HFFc6 (cell line): ENCODE results near the gene TMEM11. TPM values are rescaled to one million over a fixed set of nuclear protein-coding genes. Genes with fewer than 3 reads are reported as not detected.
"Not testable (repeated sequence)": the region's sequence is repeated elsewhere in the genome, so short reads cannot be mapped to it uniquely, and the experiment has no call there.

Experiments
- DNase-seq: peaks from one replicate; pipeline ENCODE4 v3.0.0-alpha.2; 2018
- H3K27ac Mint-ChIP-seq: 2 replicates; pipeline ENCODE4 v1.8.0; 2020; ENCODE audit warnings: mild to moderate bottlenecking, mixed read lengths
- H3K27me3 Mint-ChIP-seq: 2 replicates; pipeline ENCODE4 v1.8.0; 2021; ENCODE audit warnings: mild to moderate bottlenecking, moderate library complexity, mixed read lengths; ENCODE audit not compliant: insufficient read depth
- H3K36me3 Mint-ChIP-seq: 2 replicates; pipeline ENCODE4 v1.8.0; 2021; ENCODE audit warnings: low read depth, mixed read lengths
- H3K4me1 Mint-ChIP-seq: 2 replicates; pipeline ENCODE4 v1.8.0; 2020; ENCODE audit warnings: low read depth, mixed read lengths
- H3K4me3 Mint-ChIP-seq: 2 replicates; pipeline ENCODE4 v1.8.0; 2020; ENCODE audit warnings: mild to moderate bottlenecking, moderate library complexity, mixed read lengths
- H3K9me3 Mint-ChIP-seq: 2 replicates; pipeline ENCODE4 v1.8.0; 2020; ENCODE audit warnings: mild to moderate bottlenecking, mixed read lengths
- total RNA-seq, 6 experiments: library from RNA; stranded (reverse); fragmentation: NEBNext Ultra II Directional; extraction: Animal tissue kit (Norgen Biotek cat#: 25700); gene quantifications; 2 replicates in 1 of 6; 3 replicates in 5 of 6; pipeline ENCODE4 v1.2.3, GENCODE V29; 2021
- TF ChIP-seq, protein P1 (sequence below): fragments of 200-600 bp; sonication (generic); IDR thresholded peaks from 2 replicates; pipeline ENCODE4 v1.5.0; 2021; ENCODE audit warnings: antibody characterized with exemption, mild to moderate bottlenecking

The TMEM11 gene
- total RNA-seq, 6 experiments from 2014 or later: 32.5 to 37.6 (median 33.9) TPM

DNA sequence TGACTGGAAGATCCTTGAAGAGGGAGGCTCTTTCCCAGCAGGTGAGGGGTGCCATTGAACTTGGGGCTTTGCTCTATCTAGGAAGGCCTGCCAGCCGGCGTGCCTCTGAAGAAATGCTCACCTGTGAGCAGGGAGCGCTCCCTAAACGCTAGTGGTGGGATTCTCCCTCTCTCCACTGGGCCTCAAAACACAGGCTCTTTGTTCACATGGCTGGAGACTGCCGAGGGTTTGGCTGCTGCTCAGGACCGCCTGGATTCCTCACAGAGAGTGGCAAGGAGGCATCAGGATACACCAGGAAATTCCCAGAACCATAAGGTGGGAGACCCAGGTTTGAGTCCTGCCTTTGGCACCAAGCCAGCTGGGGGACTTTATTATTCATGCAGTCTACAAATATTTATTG lies 17.6 kb upstream of the TMEM11 start:
- H3K4me3 Mint-ChIP-seq: no peak overlapping the region
- peaks cover 6% of the 10 kb centered on the region for H3K36me3 Mint-ChIP-seq
- peaks cover 9% of the 10 kb centered on the region; the same call in 1 of the 2 replicates for H3K9me3 Mint-ChIP-seq
- no peak for DNase-seq
- peaks cover 3% of the 10 kb centered on the region for H3K27me3 Mint-ChIP-seq
- peaks cover 7% of the 10 kb centered on the region; the same call in 1 of the 2 replicates for H3K4me1 Mint-ChIP-seq
- TF ChIP-seq, protein P1, sequence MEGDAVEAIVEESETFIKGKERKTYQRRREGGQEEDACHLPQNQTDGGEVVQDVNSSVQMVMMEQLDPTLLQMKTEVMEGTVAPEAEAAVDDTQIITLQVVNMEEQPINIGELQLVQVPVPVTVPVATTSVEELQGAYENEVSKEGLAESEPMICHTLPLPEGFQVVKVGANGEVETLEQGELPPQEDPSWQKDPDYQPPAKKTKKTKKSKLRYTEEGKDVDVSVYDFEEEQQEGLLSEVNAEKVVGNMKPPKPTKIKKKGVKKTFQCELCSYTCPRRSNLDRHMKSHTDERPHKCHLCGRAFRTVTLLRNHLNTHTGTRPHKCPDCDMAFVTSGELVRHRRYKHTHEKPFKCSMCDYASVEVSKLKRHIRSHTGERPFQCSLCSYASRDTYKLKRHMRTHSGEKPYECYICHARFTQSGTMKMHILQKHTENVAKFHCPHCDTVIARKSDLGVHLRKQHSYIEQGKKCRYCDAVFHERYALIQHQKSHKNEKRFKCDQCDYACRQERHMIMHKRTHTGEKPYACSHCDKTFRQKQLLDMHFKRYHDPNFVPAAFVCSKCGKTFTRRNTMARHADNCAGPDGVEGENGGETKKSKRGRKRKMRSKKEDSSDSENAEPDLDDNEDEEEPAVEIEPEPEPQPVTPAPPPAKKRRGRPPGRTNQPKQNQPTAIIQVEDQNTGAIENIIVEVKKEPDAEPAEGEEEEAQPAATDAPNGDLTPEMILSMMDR: no peak
- no peak overlapping the region for H3K27ac Mint-ChIP-seq

DNA sequence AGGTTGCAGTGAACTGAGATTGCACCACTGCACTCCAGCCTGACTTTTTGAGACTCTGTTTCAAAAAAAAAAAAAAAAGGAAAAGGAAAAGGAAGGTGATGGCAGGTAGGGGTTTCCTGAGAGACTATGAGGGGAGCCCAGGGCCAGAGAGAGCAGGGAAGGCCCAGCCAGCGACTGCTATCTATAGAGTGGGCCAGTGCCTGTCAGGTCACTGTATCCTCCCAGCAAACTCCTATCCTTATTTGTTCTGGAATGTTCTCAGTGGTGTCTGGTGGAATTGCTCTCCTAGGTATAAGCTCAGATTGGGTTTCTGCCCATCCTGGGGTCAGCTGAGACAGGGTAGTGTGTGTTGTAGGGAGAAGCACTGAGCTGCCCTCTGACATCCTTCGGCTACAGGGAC lies 14.9 kb upstream of the TMEM11 start:
- no peak overlapping the region for H3K4me3 Mint-ChIP-seq
- TF ChIP-seq, protein P1: no peak
- H3K36me3 Mint-ChIP-seq: peaks cover 6% of the 10 kb centered on the region
- no peak for DNase-seq
- H3K27me3 Mint-ChIP-seq: no peaks in the 10 kb centered on the region; the same call in none of the 2 replicates
- no peak overlapping the region for H3K27ac Mint-ChIP-seq
- H3K4me1 Mint-ChIP-seq: peaks cover 6% of the 10 kb centered on the region; the same call in 1 of the 2 replicates
- H3K9me3 Mint-ChIP-seq: peaks cover 9% of the 10 kb centered on the region; the same call in 1 of the 2 replicates

DNA sequence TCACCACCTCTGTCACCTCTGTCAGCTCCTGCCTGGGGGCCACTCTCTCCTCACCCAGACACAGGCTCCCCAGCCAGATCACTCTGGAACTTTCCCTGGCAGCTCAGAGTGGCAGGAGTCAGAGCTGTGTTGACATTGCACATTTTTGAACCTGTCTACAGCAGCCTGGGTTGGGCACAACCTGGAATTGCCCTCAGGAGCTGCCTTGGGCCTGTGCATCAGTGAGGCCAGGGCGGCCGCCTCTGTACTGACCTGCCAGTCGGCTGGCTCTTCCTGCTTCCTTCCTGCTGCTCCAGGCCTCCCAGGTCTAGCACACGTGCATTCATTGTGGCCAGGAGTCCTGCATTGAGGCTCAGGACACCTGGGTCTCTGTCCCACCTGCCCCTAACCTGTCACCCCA lies 14.2 kb upstream of the TMEM11 start:
- Mint-ChIP-seq H3K27me3 (no peaks in the 10 kb centered on the region; the same call in none of the 2 replicates), H3K4me1 (no peaks in the 10 kb centered on the region), H3K27ac (no peak overlapping the region), H3K9me3 (peaks cover 9% of the 10 kb centered on the region; the same call in 1 of the 2 replicates), H3K36me3 (peaks cover 6% of the 10 kb centered on the region), H3K4me3 (no peak overlapping the region)
- TF ChIP-seq, protein P1: no peak
- DNase-seq: no peak

DNA sequence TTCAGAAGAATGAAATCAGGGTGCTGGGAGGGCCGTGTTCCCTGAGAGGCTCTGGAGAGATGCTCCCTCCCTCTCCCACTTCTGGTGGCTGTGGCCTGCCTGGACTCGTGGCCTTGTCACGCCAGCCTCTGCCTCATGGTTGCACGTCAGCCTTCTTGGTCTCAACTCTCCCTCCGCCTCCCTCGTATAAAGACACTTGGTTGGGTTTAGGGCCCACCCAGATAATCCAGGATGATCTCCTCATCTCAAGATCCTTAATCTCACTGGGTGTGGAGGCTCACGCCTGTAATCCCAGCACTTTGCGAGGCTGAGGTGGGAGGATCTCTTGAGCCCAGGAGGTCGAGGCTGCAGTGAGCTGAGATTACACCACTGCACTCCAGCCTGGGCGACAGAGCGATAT lies 13.3 kb upstream of the TMEM11 start:
- H3K27ac Mint-ChIP-seq, DNase-seq, H3K27me3 Mint-ChIP-seq, H3K4me3 Mint-ChIP-seq, H3K4me1 Mint-ChIP-seq, H3K36me3 Mint-ChIP-seq, H3K9me3 Mint-ChIP-seq: not testable (repeated sequence)

- H3K4me3 Mint-ChIP-seq: no peak overlapping the region
- peaks cover 12% of the 10 kb centered on the region for H3K36me3 Mint-ChIP-seq
- DNase-seq: no peak
- TF ChIP-seq, protein P1: no peak
- H3K9me3 Mint-ChIP-seq: no peaks in the 10 kb centered on the region
- H3K27me3 Mint-ChIP-seq: no peaks in the 10 kb centered on the region; the same call in none of the 2 replicates
- H3K27ac Mint-ChIP-seq: no peak overlapping the region
- peaks cover 6% of the 10 kb centered on the region for H3K4me1 Mint-ChIP-seq
Measured at GRCh38 chr17:21223086-21223485, 9.1 kb upstream of the TMEM11 start.

DNA sequence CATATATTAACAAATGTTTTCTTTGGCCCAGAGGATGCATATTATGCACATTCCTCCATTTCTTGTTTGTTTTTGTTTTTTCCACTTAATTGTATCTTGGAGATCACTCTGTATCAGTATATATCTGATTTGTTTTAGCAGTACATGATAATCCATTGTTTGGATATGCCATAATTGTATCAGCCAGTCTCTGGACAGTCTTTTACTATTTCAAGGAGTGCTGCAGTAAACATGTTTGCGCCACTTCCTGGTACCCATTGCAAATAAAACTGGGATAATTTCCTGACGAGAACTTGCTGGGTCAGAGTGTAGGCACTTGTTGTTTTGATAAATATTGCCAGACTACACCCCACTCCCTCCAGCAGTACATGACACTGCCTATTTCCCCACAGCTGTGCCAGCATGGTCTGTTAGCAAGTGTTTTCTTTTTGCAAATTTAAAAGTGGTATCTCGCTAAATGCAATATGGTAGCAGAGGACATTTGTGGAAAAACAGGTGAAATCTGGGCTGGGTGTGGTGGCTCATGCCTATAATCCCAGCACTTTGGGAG lies 4.9 kb upstream of the TMEM11 start:
- Mint-ChIP-seq H3K27me3 (no peaks in the 10 kb centered on the region; the same call in 1 of the 2 replicates), H3K4me3 (no peak overlapping the region), H3K27ac (no peak overlapping the region), H3K4me1 (peaks cover 32% of the 10 kb centered on the region), H3K9me3 (no peaks in the 10 kb centered on the region), H3K36me3 (peaks cover 12% of the 10 kb centered on the region)
- TF ChIP-seq, protein P1: no peak
- no peak for DNase-seq
